Measurements from ENCODE around the gene FCN3. TPM values are rescaled to one million over a fixed set of nuclear protein-coding genes. Genes with fewer than 3 reads are reported as not detected.

FCN3 gene
- total RNA-seq, 4 donors from 2014 or later, result not detected

DNA sequence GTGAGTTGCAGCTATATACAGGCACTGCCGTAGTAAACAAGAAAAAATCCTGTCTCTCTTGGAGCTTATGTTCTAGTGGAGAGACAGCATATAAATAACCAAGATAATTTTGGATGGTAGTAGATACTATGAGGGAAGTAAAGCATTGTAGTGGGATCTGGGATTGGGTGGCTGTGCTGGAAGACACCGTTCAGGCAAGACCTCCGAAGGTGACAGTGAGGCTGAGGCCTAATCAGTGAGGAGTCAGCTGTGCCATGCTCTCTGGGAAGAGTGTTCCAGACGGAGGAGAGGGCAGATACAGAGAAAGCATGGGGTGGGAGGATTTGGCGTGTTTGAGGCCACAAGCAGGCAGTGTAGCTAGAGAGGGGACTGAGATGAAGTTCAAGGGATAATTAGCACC is 46.7 kb downstream of the FCN3 start:
- peaks cover 0 to 47% (median 0%) of the 10 kb centered on the region in 3 donors for H3K36me3 ChIP-seq
- TF ChIP-seq POLR2A (IDR thresholded peaks at IDR 0.05), result no peak
- TF ChIP-seq, protein P1, sequence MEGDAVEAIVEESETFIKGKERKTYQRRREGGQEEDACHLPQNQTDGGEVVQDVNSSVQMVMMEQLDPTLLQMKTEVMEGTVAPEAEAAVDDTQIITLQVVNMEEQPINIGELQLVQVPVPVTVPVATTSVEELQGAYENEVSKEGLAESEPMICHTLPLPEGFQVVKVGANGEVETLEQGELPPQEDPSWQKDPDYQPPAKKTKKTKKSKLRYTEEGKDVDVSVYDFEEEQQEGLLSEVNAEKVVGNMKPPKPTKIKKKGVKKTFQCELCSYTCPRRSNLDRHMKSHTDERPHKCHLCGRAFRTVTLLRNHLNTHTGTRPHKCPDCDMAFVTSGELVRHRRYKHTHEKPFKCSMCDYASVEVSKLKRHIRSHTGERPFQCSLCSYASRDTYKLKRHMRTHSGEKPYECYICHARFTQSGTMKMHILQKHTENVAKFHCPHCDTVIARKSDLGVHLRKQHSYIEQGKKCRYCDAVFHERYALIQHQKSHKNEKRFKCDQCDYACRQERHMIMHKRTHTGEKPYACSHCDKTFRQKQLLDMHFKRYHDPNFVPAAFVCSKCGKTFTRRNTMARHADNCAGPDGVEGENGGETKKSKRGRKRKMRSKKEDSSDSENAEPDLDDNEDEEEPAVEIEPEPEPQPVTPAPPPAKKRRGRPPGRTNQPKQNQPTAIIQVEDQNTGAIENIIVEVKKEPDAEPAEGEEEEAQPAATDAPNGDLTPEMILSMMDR (IDR thresholded peaks at IDR 0.05), result no peak

DNA sequence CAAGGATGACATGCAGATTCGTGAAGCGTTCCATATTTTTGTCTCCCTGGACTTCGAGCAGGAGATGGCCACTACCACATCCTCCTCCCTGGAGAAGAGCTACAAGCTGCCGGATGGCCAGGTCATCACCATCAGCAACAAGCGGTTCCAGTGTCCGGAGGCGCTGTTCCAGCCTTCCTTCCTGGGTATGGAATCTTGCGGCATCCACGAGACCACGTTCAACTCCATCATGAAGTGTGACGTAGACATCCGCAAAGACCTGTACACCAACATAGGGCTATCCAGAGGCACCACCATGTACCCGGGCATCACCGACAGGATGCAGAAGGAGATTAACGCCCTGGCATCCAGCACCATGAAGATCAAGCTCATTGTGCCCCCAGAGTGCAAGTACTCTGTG is 49.3 kb downstream of the FCN3 start:
- no peak overlapping the region for H3K27ac ChIP-seq
- TF ChIP-seq, protein P1 (IDR thresholded peaks at IDR 0.05), result no peak
- TF ChIP-seq POLR2A (IDR thresholded peaks at IDR 0.05), result no peak
- peaks cover 0 to 29% (median 0%) of the 10 kb centered on the region in 3 donors for H3K36me3 ChIP-seq
- H3K4me3 ChIP-seq, result no peak overlapping the region
- DNase-seq, result no peak
- H3K9me3 ChIP-seq, result no peaks in the 10 kb centered on the region
- no peaks in the 10 kb centered on the region for H3K27me3 ChIP-seq
- H3K4me1 ChIP-seq, result peaks cover 0 to 19% (median 5%) of the 10 kb centered on the region in 4 donors

More for the DNA sequence above, 46.7 kb downstream of the FCN3 start:
- H3K9me3 ChIP-seq, result no peaks in the 10 kb centered on the region
- no peak overlapping the region for H3K27ac ChIP-seq
- no peak for DNase-seq
- H3K27me3 ChIP-seq, result no peaks in the 10 kb centered on the region
- H3K4me1 ChIP-seq, result peaks cover 0 to 17% (median 5%) of the 10 kb centered on the region in 4 donors
- no peak overlapping the region for H3K4me3 ChIP-seq

DNA sequence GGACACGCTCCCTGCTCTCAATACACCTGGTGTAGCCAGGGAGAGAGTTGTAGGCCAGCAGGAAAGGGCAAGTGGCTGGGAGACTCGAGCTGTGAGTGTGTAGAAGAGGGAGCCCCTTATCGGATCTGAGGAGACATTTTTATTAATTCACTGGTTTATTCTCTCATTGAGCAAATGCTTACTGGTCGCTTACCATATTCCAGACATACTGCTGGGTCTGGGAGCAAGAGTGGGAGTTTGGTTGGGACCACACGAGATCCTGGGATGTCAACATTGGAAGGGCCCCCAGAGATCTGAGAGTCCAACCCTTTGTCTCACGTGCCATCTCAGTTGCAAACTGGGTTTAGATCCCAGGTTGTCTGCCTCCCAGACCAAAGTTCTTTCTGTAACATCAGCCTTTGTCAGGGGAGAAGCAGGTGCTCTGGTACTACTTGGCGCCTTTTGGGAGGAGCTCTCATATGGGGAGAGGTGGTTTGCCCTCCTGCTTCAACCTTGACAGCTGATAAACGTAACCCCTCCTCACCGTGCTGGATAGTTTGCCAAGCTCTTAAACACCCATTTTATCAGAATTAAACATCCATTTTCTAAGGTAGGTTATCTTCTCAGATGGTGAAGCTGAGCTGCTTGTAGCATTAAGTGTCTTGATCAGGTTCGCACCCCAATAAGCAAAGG is 51.9 kb downstream of the FCN3 start:
- H3K36me3 ChIP-seq, result peaks cover 0 to 20% (median 0%) of the 10 kb centered on the region in 3 donors
- H3K9me3 ChIP-seq, result no peaks in the 10 kb centered on the region
- DNase-seq, result no peak
- peak overlapping the region; percentile 74 to 98 (median 95) for H3K4me3 ChIP-seq
- TF ChIP-seq POLR2A (IDR thresholded peaks at IDR 0.05), result no peak
- TF ChIP-seq, protein P1 (IDR thresholded peaks at IDR 0.05), result no peak
- H3K27me3 ChIP-seq, result no peaks in the 10 kb centered on the region
- H3K4me1 ChIP-seq, result peaks cover 0 to 19% (median 5%) of the 10 kb centered on the region in 4 donors
- peak overlapping the region; percentile 85 to 92 (median 90) for H3K27ac ChIP-seq

DNA sequence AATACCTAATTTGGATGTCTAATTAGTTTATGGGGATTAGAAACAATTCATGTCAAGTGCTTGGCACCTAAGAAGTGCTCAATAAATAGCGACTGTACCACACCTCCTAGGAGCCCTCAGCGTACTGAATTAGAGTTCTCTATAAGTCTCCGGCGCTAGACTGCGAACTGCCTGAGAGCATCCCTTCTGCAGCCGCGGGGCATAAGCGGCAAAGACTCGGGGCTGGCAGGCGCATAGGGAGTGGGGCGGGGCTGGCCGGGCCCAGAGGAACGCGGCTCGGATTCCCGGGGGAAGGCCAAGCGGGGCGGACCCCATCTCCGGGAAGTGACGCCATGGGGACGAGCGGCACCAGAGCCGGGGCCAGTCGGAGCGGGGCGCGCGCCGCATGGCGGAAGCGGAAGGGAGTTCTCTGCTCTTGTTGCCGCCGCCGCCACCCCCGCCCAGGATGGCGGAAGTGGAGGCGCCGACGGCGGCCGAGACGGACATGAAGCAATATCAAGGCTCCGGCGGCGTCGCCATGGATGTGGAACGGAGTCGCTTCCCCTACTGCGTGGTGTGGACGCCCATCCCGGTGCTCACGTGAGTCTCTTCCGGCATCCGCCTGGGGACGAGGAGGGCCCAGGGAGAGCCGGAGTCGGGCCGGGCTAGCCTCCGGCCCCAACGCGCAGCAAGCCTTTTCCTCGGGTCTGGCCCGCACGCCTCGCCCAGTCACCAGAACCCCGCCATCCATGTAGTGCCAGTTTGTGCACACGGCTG is 52.6 kb downstream of the FCN3 start, which contains the start of gene TMEM222:
TMEM222 (plus strand) TSS at position 351 of the 756 bp plus-strand sequence; CDS start at position 386, 35 bp downstream.
- H3K4me1 ChIP-seq, result peaks cover 0 to 19% (median 5%) of the 10 kb centered on the region in 4 donors
- H3K9me3 ChIP-seq, result no peaks in the 10 kb centered on the region
- peak within 1 kb of the TSS; percentile 85 to 92 (median 90) for H3K27ac ChIP-seq
- peaks cover 0 to 16% (median 0%) of the 10 kb centered on the region in 3 donors for H3K36me3 ChIP-seq
- H3K27me3 ChIP-seq, result no peaks in the 10 kb centered on the region
- peak; percentile 40 to 63 for TF ChIP-seq POLR2A (IDR thresholded peaks at IDR 0.05)
- TF ChIP-seq, protein P1 (IDR thresholded peaks at IDR 0.05), result peak; percentile 13 to 48 (median 34)
- peak within 1 kb of the TSS; percentile 74 to 98 (median 95) for H3K4me3 ChIP-seq
- DNase-seq, result peak; percentile 95 to 98 (median 98)

Small RNAs within 50 kb of the gene (small RNA-seq; reads per million reads assigned to genes)
- 0 reads per million in 2 donors for gene RNU6-48P

Other genes with a start within 250 kb of the FCN3 start
- gene SLC9A1, start 219.7 kb downstream of the FCN3 start, total RNA-seq, result 10 to 100 TPM in 3 of 4 donors, 1 to 10 TPM in 1; 5.8 to 68.3 (median 48.2) TPM
- 10 to 100 TPM; 30.5 to 53.3 (median 40.7) TPM for gene WDTC1, start 140.2 kb downstream of the FCN3 start, total RNA-seq
- 10 to 100 TPM in 3 of 4 donors, 1 to 10 TPM in 1; 9.9 to 30.8 (median 25.4) TPM for gene TMEM222, start 52.7 kb downstream of the FCN3 start, total RNA-seq
- gene SYTL1, start 32.8 kb downstream of the FCN3 start, total RNA-seq, result 10 to 100 TPM in 1 of 4 donors, 1 to 10 TPM in 3; 9.0 to 37.1 (median 9.5) TPM
- gene MAP3K6, start 7.9 kb downstream of the FCN3 start, total RNA-seq, result 100 to 1,000 TPM in 1 of 4 donors, 10 to 100 TPM in 2, 1 to 10 TPM in 1; 6.3 to 124 (median 34.1) TPM
- not detected for gene CD164L2, start 8.5 kb upstream of the FCN3 start, total RNA-seq
- gene GPR3, start 17.8 kb upstream of the FCN3 start, total RNA-seq, result not detected
- gene WASF2, start 115.3 kb upstream of the FCN3 start, total RNA-seq, result 10 to 100 TPM; 52.5 to 74.5 (median 57.5) TPM
- 10 to 100 TPM in 3 of 4 donors, 1 to 10 TPM in 1; 7.0 to 21.5 (median 12.0) TPM for gene AHDC1, start 229.3 kb upstream of the FCN3 start, total RNA-seq